Mesothelial cell of epicardium (in vitro differentiated cells): ENCODE results near the gene EEFSEC. TPM values are rescaled to one million over a fixed set of nuclear protein-coding genes. Genes with fewer than 3 reads are reported as not detected.

Experiments
- DNase-seq, 2 experiments: peaks; one replicate each; pipeline ENCODE4 v3.0.0; 2021; ENCODE audit warnings: low spot score in 2 of 2; ENCODE audit not compliant: unreplicated experiment in 2 of 2
- H3K27ac Mint-ChIP-seq: 2 replicates; pipeline ENCODE4 v1.8.0; 2021; ENCODE audit warnings: mixed read lengths
- H3K27me3 Mint-ChIP-seq: 2 replicates; pipeline ENCODE4 v1.8.0; 2021; ENCODE audit warnings: low read depth, mixed read lengths
- H3K36me3 Mint-ChIP-seq: 2 replicates; pipeline ENCODE4 v1.8.0; 2021; ENCODE audit warnings: mixed read lengths
- H3K4me1 Mint-ChIP-seq: 2 replicates; pipeline ENCODE4 v1.8.0; 2021; ENCODE audit warnings: mixed read lengths
- H3K4me3 Mint-ChIP-seq: 2 replicates; pipeline ENCODE4 v1.8.0; 2021; ENCODE audit warnings: mild to moderate bottlenecking, moderate library complexity, mixed read lengths
- H3K9me3 Mint-ChIP-seq: 2 replicates; pipeline ENCODE4 v1.8.0; 2021; ENCODE audit warnings: mixed read lengths
- CTCF ChIP-seq: fragments of 200-600 bp; sonication (generic); IDR thresholded peaks from one replicate; pipeline ENCODE4 v1.5.0; 2021; ENCODE audit warnings: antibody characterized with exemption; ENCODE audit not compliant: unreplicated experiment
- total RNA-seq: library from RNA; stranded (reverse); gene quantifications from 3 replicates; pipeline ENCODE4 v1.2.1, GENCODE V29; 2021

Gene EEFSEC
- total RNA-seq, 1 donor from 2014 or later = 19.4 TPM

DNA sequence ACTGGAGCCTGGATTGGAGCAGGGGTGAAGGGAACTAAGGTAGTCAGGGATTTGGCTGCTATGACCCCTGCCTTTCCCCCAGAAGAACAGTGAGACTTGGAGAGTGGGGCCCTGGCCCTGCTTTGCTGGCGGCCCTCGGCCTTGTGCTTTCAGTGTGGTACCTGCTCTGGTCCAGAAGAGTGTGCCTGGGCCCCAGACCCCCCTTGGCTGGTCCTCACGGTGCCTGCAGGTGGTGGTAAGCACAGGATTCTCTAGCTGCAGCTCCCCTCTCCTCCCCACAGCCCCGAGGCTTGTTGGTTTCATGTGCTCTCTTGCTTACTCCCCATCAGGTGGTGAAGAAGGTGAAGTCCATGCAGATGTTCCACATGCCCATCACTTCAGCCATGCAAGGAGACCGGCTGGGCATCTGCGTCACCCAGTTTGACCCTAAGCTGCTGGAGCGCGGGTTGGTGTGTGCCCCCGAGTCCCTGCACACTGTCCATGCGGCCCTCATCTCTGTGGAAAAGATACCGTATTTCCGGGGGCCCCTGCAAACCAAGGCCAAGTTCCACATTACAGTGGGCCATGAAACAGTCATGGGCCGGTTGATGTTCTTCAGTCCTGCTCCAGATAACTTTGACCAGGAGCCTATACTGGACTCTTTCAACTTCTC lies 187.7 kb downstream of the EEFSEC start:
- no peak for DNase-seq
- H3K27ac Mint-ChIP-seq = no peak overlapping the region
- peaks cover 59% of the 10 kb centered on the region for H3K4me1 Mint-ChIP-seq
- no peak for TF ChIP-seq CTCF
- no peaks in the 10 kb centered on the region for H3K9me3 Mint-ChIP-seq
- peaks cover 2% of the 10 kb centered on the region for H3K36me3 Mint-ChIP-seq
- H3K4me3 Mint-ChIP-seq = no peak overlapping the region
- no peaks in the 10 kb centered on the region for H3K27me3 Mint-ChIP-seq

- no peak overlapping the region for H3K27ac Mint-ChIP-seq
- H3K4me3 Mint-ChIP-seq = no peak overlapping the region
- peaks cover 51% of the 10 kb centered on the region for H3K4me1 Mint-ChIP-seq
- H3K27me3 Mint-ChIP-seq = no peaks in the 10 kb centered on the region
- H3K36me3 Mint-ChIP-seq = peaks cover 2% of the 10 kb centered on the region
- TF ChIP-seq CTCF = no peak
- no peak for DNase-seq
- no peaks in the 10 kb centered on the region for H3K9me3 Mint-ChIP-seq
Observed at GRCh38 chr3:128341659-128342395, 188.5 kb downstream of the EEFSEC start.

- Mint-ChIP-seq H3K27ac (no peak overlapping the region), H3K4me3 (no peak overlapping the region), H3K9me3 (peaks cover 8% of the 10 kb centered on the region), H3K36me3 (peaks cover 2% of the 10 kb centered on the region), H3K4me1 (peaks cover 43% of the 10 kb centered on the region), H3K27me3 (no peaks in the 10 kb centered on the region)
- no peak for DNase-seq
- no peak for TF ChIP-seq CTCF
Observed at GRCh38 chr3:128342701-128343180, 189.5 kb downstream of the EEFSEC start.

- TF ChIP-seq CTCF = no peak
Observed at GRCh38 chr3:128343287-128344051, 190.2 kb downstream of the EEFSEC start.

DNA sequence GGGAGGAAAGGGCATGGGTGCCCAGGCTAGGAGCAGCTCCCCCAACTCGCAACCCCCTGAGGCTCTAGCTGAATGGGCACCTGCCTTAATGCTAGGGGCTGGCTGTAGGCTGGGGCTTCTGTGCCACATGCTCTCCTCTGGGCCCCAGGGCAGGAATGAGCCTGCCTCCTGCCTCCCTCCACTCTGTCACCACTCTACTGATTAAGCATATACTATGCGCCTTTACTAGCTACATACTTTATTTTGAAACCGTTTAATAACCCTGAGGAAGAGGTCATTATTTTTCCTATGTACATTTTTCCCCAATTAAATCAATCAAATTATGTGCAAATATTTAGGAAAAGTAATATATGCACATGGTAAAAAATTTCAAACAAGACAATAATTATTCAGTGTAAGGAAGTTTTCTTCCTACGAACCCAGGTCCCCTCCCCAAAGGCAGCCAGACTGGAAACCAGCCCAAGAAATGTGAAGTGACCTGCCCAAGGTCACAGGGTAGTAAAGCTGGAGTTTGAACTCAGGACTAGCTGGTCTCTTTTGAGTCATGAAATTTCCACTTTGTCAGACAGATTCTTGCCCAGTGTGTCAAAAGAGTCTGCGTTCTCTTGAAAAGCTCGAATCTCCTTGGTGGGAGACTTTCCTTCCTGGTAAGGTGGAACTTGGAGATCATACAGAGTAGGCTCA lies 190.9 kb downstream of the EEFSEC start:
- peaks cover 9% of the 10 kb centered on the region for H3K9me3 Mint-ChIP-seq
- H3K27ac Mint-ChIP-seq = peak overlapping the region; percentile 92
- peaks cover 39% of the 10 kb centered on the region for H3K4me1 Mint-ChIP-seq
- H3K36me3 Mint-ChIP-seq = peaks cover 2% of the 10 kb centered on the region
- no peak overlapping the region for H3K4me3 Mint-ChIP-seq
- no peak for TF ChIP-seq CTCF
- no peak for DNase-seq
- no peaks in the 10 kb centered on the region for H3K27me3 Mint-ChIP-seq

More at GRCh38 chr3:128343287-128344051, 190.2 kb downstream of the EEFSEC start:
- H3K9me3 Mint-ChIP-seq = peaks cover 9% of the 10 kb centered on the region
- peaks cover 40% of the 10 kb centered on the region for H3K4me1 Mint-ChIP-seq
- H3K27me3 Mint-ChIP-seq = no peaks in the 10 kb centered on the region
- no peak overlapping the region for H3K4me3 Mint-ChIP-seq
- peaks cover 2% of the 10 kb centered on the region for H3K36me3 Mint-ChIP-seq
- H3K27ac Mint-ChIP-seq = peak overlapping the region; percentile 92
- DNase-seq = no peak
